ENCODE results near the gene STRAP. TPM values are rescaled to one million over a fixed set of nuclear protein-coding genes. Genes with fewer than 3 reads are reported as not detected.

Gene STRAP
- total RNA-seq, 2 donors from 2014 or later = 75.7 to 77.1 TPM

GRCh38 chr12:15853877-15854276 lies 28.3 kb upstream of the STRAP start:
- no peak overlapping the region for H3K4me3 ChIP-seq
- no peaks in the 10 kb centered on the region for H3K4me1 ChIP-seq
- no peaks in the 10 kb centered on the region for H3K9me3 ChIP-seq
- no peaks in the 10 kb centered on the region for H3K36me3 ChIP-seq
- TF ChIP-seq, protein P1, sequence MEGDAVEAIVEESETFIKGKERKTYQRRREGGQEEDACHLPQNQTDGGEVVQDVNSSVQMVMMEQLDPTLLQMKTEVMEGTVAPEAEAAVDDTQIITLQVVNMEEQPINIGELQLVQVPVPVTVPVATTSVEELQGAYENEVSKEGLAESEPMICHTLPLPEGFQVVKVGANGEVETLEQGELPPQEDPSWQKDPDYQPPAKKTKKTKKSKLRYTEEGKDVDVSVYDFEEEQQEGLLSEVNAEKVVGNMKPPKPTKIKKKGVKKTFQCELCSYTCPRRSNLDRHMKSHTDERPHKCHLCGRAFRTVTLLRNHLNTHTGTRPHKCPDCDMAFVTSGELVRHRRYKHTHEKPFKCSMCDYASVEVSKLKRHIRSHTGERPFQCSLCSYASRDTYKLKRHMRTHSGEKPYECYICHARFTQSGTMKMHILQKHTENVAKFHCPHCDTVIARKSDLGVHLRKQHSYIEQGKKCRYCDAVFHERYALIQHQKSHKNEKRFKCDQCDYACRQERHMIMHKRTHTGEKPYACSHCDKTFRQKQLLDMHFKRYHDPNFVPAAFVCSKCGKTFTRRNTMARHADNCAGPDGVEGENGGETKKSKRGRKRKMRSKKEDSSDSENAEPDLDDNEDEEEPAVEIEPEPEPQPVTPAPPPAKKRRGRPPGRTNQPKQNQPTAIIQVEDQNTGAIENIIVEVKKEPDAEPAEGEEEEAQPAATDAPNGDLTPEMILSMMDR (IDR thresholded peaks at IDR 0.05) = no peak
- no peaks in the 10 kb centered on the region for H3K27me3 ChIP-seq
- DNase-seq (ENCODE audit: low spot score) = no peak
- H3K27ac ChIP-seq = no peak overlapping the region

- H3K4me3 ChIP-seq = no peak overlapping the region
- H3K4me1 ChIP-seq = no peaks in the 10 kb centered on the region
- H3K36me3 ChIP-seq = no peaks in the 10 kb centered on the region
- no peak overlapping the region for H3K27ac ChIP-seq
- H3K9me3 ChIP-seq = no peaks in the 10 kb centered on the region
- TF ChIP-seq, protein P1 (IDR thresholded peaks at IDR 0.05) = no peak
- no peak for DNase-seq (ENCODE audit: low spot score)
- no peaks in the 10 kb centered on the region for H3K27me3 ChIP-seq
Observed at GRCh38 chr12:15854916-15855315, 27.3 kb upstream of the STRAP start.

GRCh38 chr12:15855646-15856045 lies 26.5 kb upstream of the STRAP start:
- Histone ChIP-seq H3K27me3 (no peaks in the 10 kb centered on the region), H3K4me1 (no peaks in the 10 kb centered on the region), H3K4me3 (no peak overlapping the region), H3K27ac (no peak overlapping the region), H3K9me3 (no peaks in the 10 kb centered on the region), H3K36me3 (no peaks in the 10 kb centered on the region)
- TF ChIP-seq, protein P1 (IDR thresholded peaks at IDR 0.05) = no peak
- no peak for DNase-seq (ENCODE audit: low spot score)

GRCh38 chr12:15856097-15856982 lies 25.8 kb upstream of the STRAP start:
- TF ChIP-seq, protein P1 (IDR thresholded peaks at IDR 0.05) = peak; percentile 63 to 88
- H3K27ac ChIP-seq = no peak overlapping the region
- no peaks in the 10 kb centered on the region for H3K4me1 ChIP-seq
- no peak overlapping the region for H3K4me3 ChIP-seq
- no peaks in the 10 kb centered on the region for H3K36me3 ChIP-seq
- no peaks in the 10 kb centered on the region for H3K27me3 ChIP-seq
- no peaks in the 10 kb centered on the region for H3K9me3 ChIP-seq
- DNase-seq (ENCODE audit: low spot score) = no peak

DNA sequence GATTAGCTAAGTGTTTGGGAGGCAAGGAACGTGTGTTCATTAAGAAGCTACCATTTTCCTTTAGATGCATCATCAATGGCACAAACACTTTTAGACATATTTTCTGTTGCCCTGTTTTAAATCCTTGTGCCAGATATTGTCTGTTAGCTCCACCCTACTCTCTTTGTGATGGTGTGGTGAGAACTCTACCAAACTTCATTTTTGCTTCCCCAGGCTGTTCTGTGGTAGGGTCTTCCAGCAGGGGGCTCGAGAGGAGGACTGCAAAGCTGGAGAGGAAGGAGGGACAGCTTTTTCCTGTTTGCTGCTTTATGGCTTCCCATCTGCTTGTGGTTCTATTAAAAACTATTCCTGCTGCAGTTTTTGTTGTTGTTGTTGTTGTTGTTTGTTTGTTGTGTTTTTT lies 23.8 kb upstream of the STRAP start:
- H3K4me1 ChIP-seq = no peaks in the 10 kb centered on the region
- H3K36me3 ChIP-seq = no peaks in the 10 kb centered on the region
- no peak overlapping the region for H3K27ac ChIP-seq
- H3K27me3 ChIP-seq = no peaks in the 10 kb centered on the region
- H3K4me3 ChIP-seq = no peak overlapping the region
- no peak for DNase-seq (ENCODE audit: low spot score)
- H3K9me3 ChIP-seq = no peaks in the 10 kb centered on the region
- TF ChIP-seq, protein P1 (IDR thresholded peaks at IDR 0.05) = no peak

All from right atrium auricular region (tissue), 2 donors.